Upper lobe of right lung (tissue), 1 donor: ENCODE results near the gene HS1BP3. TPM values are rescaled to one million over a fixed set of nuclear protein-coding genes. Genes with fewer than 3 reads are reported as not detected.

Experiments used
- ATAC-seq: fragments of 200-7000 bp; cut with Tn5 transposase; one replicate; pipeline ENCODE4 v1.9.1; 2020; ENCODE audit warnings: mild to moderate bottlenecking, moderate library complexity
- DNase-seq: peaks from one replicate; pipeline ENCODE4 v3.0.0-alpha.2; 2020
- H3K27ac ChIP-seq: fragments of 200-600 bp; one replicate; pipeline ENCODE4 v1.8.0; 2022
- H3K27me3 ChIP-seq: fragments of 200-600 bp; one replicate; pipeline ENCODE4 v1.8.0; 2022; ENCODE audit warnings: mild to moderate bottlenecking
- H3K36me3 ChIP-seq: fragments of 200-600 bp; one replicate; pipeline ENCODE4 v1.8.0; 2022
- H3K4me1 ChIP-seq: fragments of 200-600 bp; one replicate; pipeline ENCODE4 v1.8.0; 2022
- H3K4me3 ChIP-seq: fragments of 200-600 bp; one replicate; pipeline ENCODE4 v1.8.0; 2022; ENCODE audit warnings: mild to moderate bottlenecking
- H3K9me3 ChIP-seq: fragments of 200-600 bp; one replicate; pipeline ENCODE4 v1.8.0; 2022
- intact Hi-C: fragments of 100-400 bp; cut with DNase I; formaldehyde crosslinking; loops from one replicate; pipeline ENCODE4 v1.11.0; 2022
- total RNA-seq: library from RNA; stranded (reverse); fragmentation: NEBNext Ultra II Directional; extraction: Animal tissue kit (Norgen Biotek cat#: 25700); gene quantifications from one replicate; pipeline ENCODE4 v1.2.1, GENCODE V29; 2021
- TF ChIP-seq, protein P1 (sequence below): fragments of 200-600 bp; IDR thresholded peaks from one replicate; pipeline ENCODE4 v1.8.0; 2022; ENCODE audit warnings: antibody characterized with exemption
- donor health status: DM: no; HTN: yes; CAD: no; lungs with severe emphysema.

HS1BP3 gene
- total RNA-seq, 1 donor from 2014 or later, result 35.8 TPM

GRCh38 chr2:20596193-20596972, 54.5 kb downstream of the HS1BP3 start:
- no peaks in the 10 kb centered on the region for H3K9me3 ChIP-seq
- no peak for ATAC-seq
- no peaks in the 10 kb centered on the region for H3K36me3 ChIP-seq
- H3K27ac ChIP-seq, result peak overlapping the region; percentile 87
- no peak overlapping the region for H3K4me3 ChIP-seq
- TF ChIP-seq, protein P1, sequence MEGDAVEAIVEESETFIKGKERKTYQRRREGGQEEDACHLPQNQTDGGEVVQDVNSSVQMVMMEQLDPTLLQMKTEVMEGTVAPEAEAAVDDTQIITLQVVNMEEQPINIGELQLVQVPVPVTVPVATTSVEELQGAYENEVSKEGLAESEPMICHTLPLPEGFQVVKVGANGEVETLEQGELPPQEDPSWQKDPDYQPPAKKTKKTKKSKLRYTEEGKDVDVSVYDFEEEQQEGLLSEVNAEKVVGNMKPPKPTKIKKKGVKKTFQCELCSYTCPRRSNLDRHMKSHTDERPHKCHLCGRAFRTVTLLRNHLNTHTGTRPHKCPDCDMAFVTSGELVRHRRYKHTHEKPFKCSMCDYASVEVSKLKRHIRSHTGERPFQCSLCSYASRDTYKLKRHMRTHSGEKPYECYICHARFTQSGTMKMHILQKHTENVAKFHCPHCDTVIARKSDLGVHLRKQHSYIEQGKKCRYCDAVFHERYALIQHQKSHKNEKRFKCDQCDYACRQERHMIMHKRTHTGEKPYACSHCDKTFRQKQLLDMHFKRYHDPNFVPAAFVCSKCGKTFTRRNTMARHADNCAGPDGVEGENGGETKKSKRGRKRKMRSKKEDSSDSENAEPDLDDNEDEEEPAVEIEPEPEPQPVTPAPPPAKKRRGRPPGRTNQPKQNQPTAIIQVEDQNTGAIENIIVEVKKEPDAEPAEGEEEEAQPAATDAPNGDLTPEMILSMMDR, result no peak
- no peak for DNase-seq
- H3K27me3 ChIP-seq, result no peaks in the 10 kb centered on the region
- peaks cover 75% of the 10 kb centered on the region for H3K4me1 ChIP-seq
- intact Hi-C loops, result no loop called here

DNA sequence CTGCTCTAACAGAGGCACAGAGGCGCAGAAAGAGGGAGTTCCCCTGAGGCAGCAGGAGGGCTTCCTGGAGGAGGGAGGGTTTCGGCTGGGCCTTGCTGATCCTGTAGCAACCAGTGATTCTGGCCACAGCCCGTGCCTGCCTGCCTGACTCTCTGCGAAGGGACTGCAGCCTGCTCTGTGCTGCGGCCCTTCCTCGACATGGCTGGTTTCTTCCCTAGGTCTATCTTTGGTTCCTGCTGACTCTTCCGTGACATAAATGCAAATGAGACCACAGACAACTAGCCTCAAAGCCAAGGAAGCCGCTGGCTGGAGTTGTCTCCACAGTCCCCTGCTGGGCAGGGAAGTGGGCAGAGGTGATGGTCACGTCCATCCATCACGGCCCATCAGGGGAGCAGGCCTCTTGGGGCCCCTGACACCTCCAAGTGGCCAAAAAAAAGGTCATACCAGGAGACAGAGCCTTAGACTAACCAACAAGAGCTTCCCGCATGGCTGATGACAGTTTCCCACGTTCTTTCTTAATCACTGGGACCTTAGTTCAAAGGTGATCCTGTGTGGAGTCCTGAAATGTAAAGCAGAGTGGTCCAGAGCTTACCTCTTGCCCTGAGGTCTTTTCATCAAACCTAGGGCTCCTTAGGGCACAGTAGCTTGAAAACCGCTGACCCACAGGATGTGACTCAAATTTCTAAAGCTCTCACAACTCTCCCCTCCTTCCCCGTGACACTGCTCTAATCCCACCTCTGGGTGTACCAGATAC, 55.3 kb downstream of the HS1BP3 start:
- peak; percentile 5 for ATAC-seq
- TF ChIP-seq, protein P1, result no peak
- Histone ChIP-seq H3K36me3 (no peaks in the 10 kb centered on the region), H3K27me3 (no peaks in the 10 kb centered on the region), H3K4me1 (peaks cover 75% of the 10 kb centered on the region), H3K4me3 (no peak overlapping the region), H3K9me3 (no peaks in the 10 kb centered on the region), H3K27ac (peak overlapping the region; percentile 87)
- intact Hi-C loops, result no loop called here
- peak; percentile 66 for DNase-seq

DNA sequence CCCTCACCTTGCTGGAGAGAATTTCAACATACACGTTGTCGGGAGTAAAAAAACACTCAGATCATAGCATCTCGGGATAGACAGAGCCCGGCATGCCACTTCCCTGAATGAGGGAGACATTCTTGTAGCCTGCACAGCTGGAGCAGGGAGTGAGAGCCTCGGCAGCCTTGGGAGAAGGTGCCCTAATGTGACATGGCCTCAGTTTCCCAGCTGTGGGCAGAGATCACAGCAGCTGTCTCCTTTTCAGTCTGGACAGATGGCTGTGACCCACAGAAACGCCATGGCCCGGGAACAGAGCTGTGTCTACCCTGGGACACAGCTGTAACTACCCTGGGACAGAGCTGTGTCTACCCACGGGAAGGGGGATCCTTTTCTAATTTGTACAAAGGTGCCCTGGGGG, 55.9 kb downstream of the HS1BP3 start:
- TF ChIP-seq, protein P1, result no peak
- H3K27ac ChIP-seq, result peak overlapping the region; percentile 87
- no peak overlapping the region for H3K4me3 ChIP-seq
- H3K36me3 ChIP-seq, result no peaks in the 10 kb centered on the region
- peak; percentile 40 for DNase-seq
- intact Hi-C loops, result no loop called here
- ATAC-seq, result no peak
- H3K27me3 ChIP-seq, result no peaks in the 10 kb centered on the region
- peaks cover 78% of the 10 kb centered on the region for H3K4me1 ChIP-seq
- H3K9me3 ChIP-seq, result no peaks in the 10 kb centered on the region

- peaks cover 73% of the 10 kb centered on the region for H3K4me1 ChIP-seq
- peak; percentile 51 for DNase-seq
- TF ChIP-seq, protein P1, result no peak
- H3K27me3 ChIP-seq, result no peaks in the 10 kb centered on the region
- no peak for ATAC-seq
- H3K4me3 ChIP-seq, result no peak overlapping the region
- no peaks in the 10 kb centered on the region for H3K36me3 ChIP-seq
- H3K27ac ChIP-seq, result peak overlapping the region; percentile 87
- no peaks in the 10 kb centered on the region for H3K9me3 ChIP-seq
- intact Hi-C loops, result no loop called here
Measured at GRCh38 chr2:20594048-20594750, 56.7 kb downstream of the HS1BP3 start.

GRCh38 chr2:20593072-20594034, 57.5 kb downstream of the HS1BP3 start:
- peak; percentile 91 for ATAC-seq
- no peak overlapping the region for H3K4me3 ChIP-seq
- peak overlapping the region; percentile 87 for H3K27ac ChIP-seq
- H3K4me1 ChIP-seq, result peaks cover 68% of the 10 kb centered on the region
- peak; percentile 92 for DNase-seq
- H3K9me3 ChIP-seq, result no peaks in the 10 kb centered on the region
- TF ChIP-seq, protein P1, result no peak
- intact Hi-C loops, result no loop called here
- no peaks in the 10 kb centered on the region for H3K36me3 ChIP-seq
- no peaks in the 10 kb centered on the region for H3K27me3 ChIP-seq
